HUES48 (cell line): ENCODE data around the gene AGBL3.

Source experiments
- H3K27ac ChIP-seq: one replicate; pipeline ENCODE4 v1.7.0; 2013; ENCODE audit warnings: low read depth, low read length, inconsistent platforms
- H3K27me3 ChIP-seq: 2 replicates; pipeline ENCODE4 v1.6.1; 2013; ENCODE audit warnings: mild to moderate bottlenecking, low read length; ENCODE audit not compliant: control insufficient read depth, insufficient read depth
- H3K36me3 ChIP-seq: 2 replicates; pipeline ENCODE4 v1.6.1; 2013; ENCODE audit warnings: low read length; ENCODE audit not compliant: control insufficient read depth, insufficient read depth
- H3K4me1 ChIP-seq: 2 replicates; pipeline ENCODE4 v1.6.1; 2013; ENCODE audit warnings: mild to moderate bottlenecking, low read length; ENCODE audit not compliant: control insufficient read depth, insufficient read depth
- H3K4me3 ChIP-seq: 2 replicates; pipeline ENCODE4 v1.5.1; 2013; ENCODE audit warnings: mild to moderate bottlenecking, low read depth, low read length
- H3K9ac ChIP-seq: 2 replicates; pipeline ENCODE4 v1.6.1; 2013; ENCODE audit warnings: mild to moderate bottlenecking, low read depth, low read length, moderate library complexity
- H3K9me3 ChIP-seq: 2 replicates; pipeline ENCODE4 v1.6.1; 2013; ENCODE audit warnings: low read length; ENCODE audit not compliant: control insufficient read depth, insufficient read depth

Gene AGBL3

GRCh38 chr7:134946260-134946659, 40.0 kb upstream of the AGBL3 start:
- H3K9me3 ChIP-seq, result no peaks in the 10 kb centered on the region
- no peak overlapping the region for H3K9ac ChIP-seq
- H3K27me3 ChIP-seq, result no peaks in the 10 kb centered on the region
- peaks cover 11% of the 10 kb centered on the region; the same call in 1 of the 2 replicates for H3K4me1 ChIP-seq
- no peak overlapping the region for H3K27ac ChIP-seq
- H3K36me3 ChIP-seq, result peaks cover 70% of the 10 kb centered on the region
- H3K4me3 ChIP-seq, result no peak overlapping the region

- no peaks in the 10 kb centered on the region for H3K27me3 ChIP-seq
- no peaks in the 10 kb centered on the region for H3K9me3 ChIP-seq
- no peak overlapping the region for H3K27ac ChIP-seq
- peaks cover 71% of the 10 kb centered on the region for H3K36me3 ChIP-seq
- H3K4me1 ChIP-seq, result 0 out of 2 replicates have a peak, but pooled peaks cover under 1% of the 10 kb centered on the region
- no peak overlapping the region for H3K4me3 ChIP-seq
- no peak overlapping the region for H3K9ac ChIP-seq
These were observed 39.0 kb upstream of the AGBL3 start for GRCh38 chr7:134947329-134947728.

- H3K4me3 ChIP-seq, result no peak overlapping the region
- peaks cover 72% of the 10 kb centered on the region for H3K36me3 ChIP-seq
- no peak overlapping the region for H3K27ac ChIP-seq
These were observed 38.5 kb upstream of the AGBL3 start for GRCh38 chr7:134947831-134948230.

GRCh38 chr7:134948246-134948645, 38.1 kb upstream of the AGBL3 start:
- no peak overlapping the region for H3K27ac ChIP-seq
- H3K9me3 ChIP-seq, result no peaks in the 10 kb centered on the region
- no peak overlapping the region for H3K9ac ChIP-seq
- H3K4me3 ChIP-seq, result no peak overlapping the region
- peaks cover 76% of the 10 kb centered on the region for H3K36me3 ChIP-seq
- no peaks in the 10 kb centered on the region for H3K4me1 ChIP-seq
- no peaks in the 10 kb centered on the region for H3K27me3 ChIP-seq

More at GRCh38 chr7:134947831-134948230, 38.5 kb upstream of the AGBL3 start:
- no peaks in the 10 kb centered on the region for H3K27me3 ChIP-seq
- no peaks in the 10 kb centered on the region for H3K9me3 ChIP-seq
- no peak overlapping the region for H3K9ac ChIP-seq
- no peaks in the 10 kb centered on the region for H3K4me1 ChIP-seq

- Histone ChIP-seq H3K4me1 (no peaks in the 10 kb centered on the region), H3K9ac (no peak overlapping the region), H3K36me3 (peaks cover 79% of the 10 kb centered on the region), H3K27me3 (no peaks in the 10 kb centered on the region), H3K27ac (no peak overlapping the region), H3K4me3 (no peak overlapping the region), H3K9me3 (no peaks in the 10 kb centered on the region)
These were observed 37.6 kb upstream of the AGBL3 start for GRCh38 chr7:134948736-134949135.

- Histone ChIP-seq H3K9me3 (no peaks in the 10 kb centered on the region), H3K9ac (no peak overlapping the region), H3K27ac (no peak overlapping the region), H3K36me3 (peaks cover 83% of the 10 kb centered on the region), H3K27me3 (no peaks in the 10 kb centered on the region), H3K4me1 (no peaks in the 10 kb centered on the region), H3K4me3 (no peak overlapping the region)
These were observed 37.1 kb upstream of the AGBL3 start for GRCh38 chr7:134949171-134949570.

GRCh38 chr7:134954197-134955082, 31.9 kb upstream of the AGBL3 start:
- Histone ChIP-seq H3K4me1 (no peaks in the 10 kb centered on the region), H3K36me3 (peaks cover 84% of the 10 kb centered on the region), H3K27ac (no peak overlapping the region), H3K4me3 (no peak overlapping the region), H3K27me3 (no peaks in the 10 kb centered on the region), H3K9ac (no peak overlapping the region), H3K9me3 (no peaks in the 10 kb centered on the region)

GRCh38 chr7:134957005-134957404, 29.3 kb upstream of the AGBL3 start:
- no peak overlapping the region for H3K4me3 ChIP-seq
- H3K36me3 ChIP-seq, result peaks cover 84% of the 10 kb centered on the region
- H3K27me3 ChIP-seq, result no peaks in the 10 kb centered on the region
- H3K27ac ChIP-seq, result no peak overlapping the region
- H3K9ac ChIP-seq, result no peak overlapping the region
- H3K4me1 ChIP-seq, result no peaks in the 10 kb centered on the region
- no peaks in the 10 kb centered on the region for H3K9me3 ChIP-seq

GRCh38 chr7:134959810-134960209, 26.5 kb upstream of the AGBL3 start:
- Histone ChIP-seq H3K9me3 (no peaks in the 10 kb centered on the region), H3K27me3 (no peaks in the 10 kb centered on the region), H3K4me1 (no peaks in the 10 kb centered on the region), H3K4me3 (no peak overlapping the region), H3K27ac (no peak overlapping the region), H3K36me3 (peaks cover 90% of the 10 kb centered on the region), H3K9ac (no peak overlapping the region)

- H3K4me3 ChIP-seq, result no peak overlapping the region
- no peak overlapping the region for H3K9ac ChIP-seq
- no peaks in the 10 kb centered on the region for H3K9me3 ChIP-seq
- no peaks in the 10 kb centered on the region for H3K27me3 ChIP-seq
- no peaks in the 10 kb centered on the region for H3K4me1 ChIP-seq
- no peak overlapping the region for H3K27ac ChIP-seq
- peaks cover 92% of the 10 kb centered on the region for H3K36me3 ChIP-seq
These were observed 24.0 kb upstream of the AGBL3 start for GRCh38 chr7:134962270-134962780.

- no peaks in the 10 kb centered on the region for H3K9me3 ChIP-seq
- H3K36me3 ChIP-seq, result peaks cover 90% of the 10 kb centered on the region
- H3K27me3 ChIP-seq, result no peaks in the 10 kb centered on the region
These were observed 23.3 kb upstream of the AGBL3 start for GRCh38 chr7:134963036-134963435.

More at GRCh38 chr7:134963036-134963435, 23.3 kb upstream of the AGBL3 start:
- Histone ChIP-seq H3K27ac (no peak overlapping the region), H3K4me3 (no peak overlapping the region), H3K4me1 (no peaks in the 10 kb centered on the region), H3K9ac (no peak overlapping the region)
